ENCODE data around the gene CCDC124. TPM values are rescaled to one million over a fixed set of nuclear protein-coding genes. Genes with fewer than 3 reads are reported as not detected.

Gene CCDC124
- total RNA-seq, 4 donors from 2014 or later: 35.7 to 65.6 (median 51.9) TPM

- no peak for DNase-seq
- no peaks in the 10 kb centered on the region for H3K9me3 ChIP-seq
- TF ChIP-seq CTCF (IDR thresholded peaks at IDR 0.05) (no peak), POLR2A (IDR thresholded peaks at IDR 0.05) (no peak)
- no peaks in the 10 kb centered on the region for H3K36me3 ChIP-seq
- H3K4me1 ChIP-seq: peaks cover 3% of the 10 kb centered on the region in 2 donors
- H3K27ac ChIP-seq: no peak overlapping the region
- H3K4me3 ChIP-seq (replicated peaks in 1 of 3): no peak overlapping the region
- 79 to 95% methylated on average over 2 to 3 of the region's 3 CpGs for whole genome bisulfite sequencing, 2 donors
- intact Hi-C loops (cut with DNase I): no loop called here
- H3K27me3 ChIP-seq: peaks cover 13% of the 10 kb centered on the region
Observed at GRCh38 chr19:17957149-17957849, 24.5 kb downstream of the CCDC124 start.

- H3K27me3 ChIP-seq: peaks cover 7% of the 10 kb centered on the region
Observed at GRCh38 chr19:17957885-17958284, 25.1 kb downstream of the CCDC124 start.

GRCh38 chr19:17963936-17964691 lies 31.3 kb downstream of the CCDC124 start:
- Histone ChIP-seq H3K27ac (no peak overlapping the region), H3K27me3 (no peaks in the 10 kb centered on the region), H3K4me1 (peaks cover 0 to 4% of the 10 kb centered on the region in 2 donors), H3K9me3 (no peaks in the 10 kb centered on the region), H3K4me3 (replicated peaks in 1 of 3) (no peak overlapping the region), H3K36me3 (no peaks in the 10 kb centered on the region)
- DNase-seq: no peak
- intact Hi-C loops (cut with DNase I): no loop called here
- TF ChIP-seq CTCF (IDR thresholded peaks at IDR 0.05) (no peak), POLR2A (IDR thresholded peaks at IDR 0.05) (no peak)
- WGBS, 2 donors: 48 to 75% methylated on average over 5 to 9 of the region's 13 CpGs

More at GRCh38 chr19:17957885-17958284, 25.1 kb downstream of the CCDC124 start:
- Histone ChIP-seq H3K9me3 (no peaks in the 10 kb centered on the region), H3K27ac (no peak overlapping the region), H3K36me3 (no peaks in the 10 kb centered on the region), H3K4me3 (replicated peaks in 1 of 3) (no peak overlapping the region), H3K4me1 (no peaks in the 10 kb centered on the region)
- DNase-seq: no peak
- no peak for TF ChIP-seq CTCF (IDR thresholded peaks at IDR 0.05)
- TF ChIP-seq POLR2A (IDR thresholded peaks at IDR 0.05): no peak
- intact Hi-C loops (cut with DNase I): no loop called here

GRCh38 chr19:17965370-17966128 lies 32.7 kb downstream of the CCDC124 start:
- WGBS, 2 donors: 69 to 76% methylated on average over 11 of the region's 11 CpGs
- TF ChIP-seq POLR2A (IDR thresholded peaks at IDR 0.05) (no peak), CTCF (IDR thresholded peaks at IDR 0.05) (no peak)
- intact Hi-C loops (cut with DNase I): no loop called here

More at GRCh38 chr19:17965370-17966128, 32.7 kb downstream of the CCDC124 start:
- Histone ChIP-seq H3K9me3 (no peaks in the 10 kb centered on the region), H3K36me3 (no peaks in the 10 kb centered on the region), H3K27me3 (no peaks in the 10 kb centered on the region), H3K4me1 (peaks cover 0 to 4% of the 10 kb centered on the region in 2 donors), H3K4me3 (replicated peaks in 1 of 3) (no peak overlapping the region), H3K27ac (no peak overlapping the region)
- DNase-seq: no peak

Measured in thyroid gland (tissue), 4 donors.